VCaP (cell line): Measurements from ENCODE around the gene IFI27.

Experiments
- H3K27ac ChIP-seq: fragments of 450-650 bp; 2 replicates; pipeline ENCODE4 v1.5.1; 2017
- CTCF ChIP-seq: fragments of 450-650 bp; conservative IDR thresholded peaks from 2 replicates; pipeline ENCODE4 v1.5.1; 2017; ENCODE audit warnings: mild to moderate bottlenecking, moderate library complexity

The IFI27 gene

GRCh38 chr14:94120667-94121340, 10.3 kb downstream of the IFI27 start:
- H3K27ac ChIP-seq = no peak overlapping the region
- no peak for TF ChIP-seq CTCF

- no peak overlapping the region for H3K27ac ChIP-seq
- TF ChIP-seq CTCF = no peak
Measured at GRCh38 chr14:94121485-94121884, 10.9 kb downstream of the IFI27 start.

- no peak for TF ChIP-seq CTCF
- no peak overlapping the region for H3K27ac ChIP-seq
Measured at GRCh38 chr14:94122438-94122837, 11.9 kb downstream of the IFI27 start.

- no peak for TF ChIP-seq CTCF
- H3K27ac ChIP-seq = no peak overlapping the region
Measured at GRCh38 chr14:94123296-94123695, 12.8 kb downstream of the IFI27 start.

- H3K27ac ChIP-seq = no peak overlapping the region
- no peak for TF ChIP-seq CTCF
Measured at GRCh38 chr14:94123868-94124267, 13.3 kb downstream of the IFI27 start.

GRCh38 chr14:94124582-94125377, 14.2 kb downstream of the IFI27 start:
- TF ChIP-seq CTCF = no peak

GRCh38 chr14:94125659-94126418, 15.3 kb downstream of the IFI27 start:
- no peak for TF ChIP-seq CTCF
- H3K27ac ChIP-seq = no peak overlapping the region

More at GRCh38 chr14:94124582-94125377, 14.2 kb downstream of the IFI27 start:
- no peak overlapping the region for H3K27ac ChIP-seq
